Hypothalamus (tissue), 51 donors: Measurements from ENCODE around the gene UGT1A10.
"Not testable (repeated sequence)": the region's sequence is repeated elsewhere in the genome, so short reads cannot be mapped to it uniquely, and the experiment has no call there.

Experiments used
- DNase-seq, 51 donors: peaks; one replicate each; lab custom pipeline; 2025; lab: John Stamatoyannopoulos, UW

The UGT1A10 gene

DNA sequence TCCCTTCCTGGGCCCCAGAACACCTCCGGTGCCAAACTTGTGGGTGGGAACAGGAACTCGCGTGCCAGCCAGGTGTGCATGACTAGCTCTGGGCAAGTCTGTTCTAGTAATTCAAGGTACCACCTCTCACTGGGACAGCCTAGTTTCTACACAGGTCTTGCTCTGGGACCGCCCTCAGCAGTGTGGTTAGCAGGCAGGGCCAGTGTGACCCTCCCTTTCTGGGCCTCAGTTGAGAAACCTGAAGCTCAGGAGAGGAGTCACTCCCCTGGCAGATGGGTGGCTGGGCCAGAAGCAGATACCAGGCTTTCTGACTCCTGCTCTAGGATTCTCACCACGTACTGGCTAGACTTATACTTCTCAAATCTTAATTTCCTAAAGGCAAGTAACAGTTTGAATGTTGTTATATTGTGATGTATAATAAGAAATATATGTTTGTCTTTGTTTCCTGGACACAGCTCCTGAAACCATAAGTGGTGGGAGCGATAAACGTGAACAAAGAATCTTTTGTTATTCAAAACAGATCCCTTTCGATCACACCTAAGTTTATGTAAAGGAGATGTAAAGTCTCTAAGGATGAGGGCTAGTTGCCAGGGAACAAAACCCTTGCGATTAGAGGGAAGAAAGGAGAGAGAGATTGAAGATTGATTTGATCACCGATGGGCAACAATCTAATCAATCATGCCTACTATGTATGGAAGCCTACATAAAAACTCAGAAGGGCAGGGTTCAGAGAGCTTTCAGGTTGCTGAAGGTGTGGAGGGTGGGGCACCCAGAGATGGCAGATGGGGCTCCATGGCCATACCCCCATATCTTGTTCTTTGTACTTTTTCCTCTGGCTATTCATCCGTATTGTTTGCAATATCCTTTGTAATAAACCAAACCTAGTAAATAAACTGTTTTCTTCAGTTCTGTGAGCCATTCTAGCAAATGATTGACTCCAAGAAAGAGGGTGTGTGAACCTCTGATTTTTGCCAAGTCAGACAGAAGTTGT, 55.5 kb downstream of the UGT1A10 start:
- DNase-seq = no peak

DNA sequence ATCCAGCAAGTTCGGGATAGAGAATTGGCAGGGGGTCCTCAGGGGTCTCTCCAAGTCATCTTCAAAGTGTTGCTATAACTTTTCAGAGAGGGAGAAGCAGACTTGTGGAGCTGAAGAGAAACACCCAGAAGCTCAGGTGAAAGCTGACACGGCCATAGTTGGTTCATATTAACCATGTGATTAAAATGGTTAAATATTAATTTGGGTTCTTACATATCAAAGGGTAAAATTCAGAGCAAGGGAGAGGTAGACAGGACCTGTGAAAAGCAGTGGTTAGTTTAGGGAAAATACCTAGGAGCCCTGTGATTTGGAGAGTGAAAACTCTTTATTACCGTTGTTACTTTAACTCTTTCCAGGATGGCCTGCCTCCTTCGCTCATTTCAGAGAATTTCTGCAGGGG, 56.4 kb downstream of the UGT1A10 start, which contains the start of gene UGT1A6:
UGT1A6 (plus strand) TSS at position 243 of the 400 bp plus-strand sequence; CDS start at position 358, 115 bp downstream.
- DNase-seq = no peak

DNA sequence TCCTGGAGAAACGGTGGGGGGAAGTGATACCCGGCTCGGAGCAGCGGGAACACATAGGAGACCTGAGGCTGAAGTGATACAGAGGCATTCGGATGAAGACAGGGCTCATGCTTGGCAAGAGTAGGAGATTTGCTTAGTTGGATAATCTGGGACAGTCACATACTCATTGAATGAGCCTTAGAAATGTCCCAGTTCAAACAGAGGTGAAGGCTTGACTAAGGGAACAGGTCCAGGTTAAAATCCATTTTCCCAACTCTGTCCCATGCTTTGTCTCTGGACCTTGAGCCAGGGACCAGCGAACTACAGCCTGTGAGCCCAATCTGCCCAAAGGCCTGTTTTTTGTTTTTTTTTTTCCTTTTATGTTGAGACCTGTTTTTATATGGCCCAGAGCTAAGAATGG, 57.7 kb downstream of the UGT1A10 start:
- no peak for DNase-seq

DNA sequence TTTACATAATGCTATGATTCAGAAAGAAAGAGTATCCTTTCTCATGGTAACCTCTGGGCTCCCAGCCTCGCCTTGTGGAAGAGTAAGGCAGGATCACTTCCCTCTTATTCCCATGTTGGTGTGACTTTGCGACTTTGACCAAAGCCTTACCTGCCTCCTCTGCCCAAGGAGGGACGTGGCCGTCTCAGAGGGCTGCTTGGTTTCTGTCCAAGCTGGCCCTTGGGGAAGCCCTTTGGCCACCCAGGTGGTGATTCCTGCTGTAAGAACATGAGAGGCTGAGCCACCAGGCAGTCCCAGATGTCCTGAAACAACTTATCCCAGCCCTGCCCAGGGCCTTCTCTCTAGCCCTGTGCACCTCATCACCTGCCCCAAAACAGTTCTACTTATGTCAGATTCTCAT, 62.5 kb downstream of the UGT1A10 start:
- no peak for DNase-seq

DNA sequence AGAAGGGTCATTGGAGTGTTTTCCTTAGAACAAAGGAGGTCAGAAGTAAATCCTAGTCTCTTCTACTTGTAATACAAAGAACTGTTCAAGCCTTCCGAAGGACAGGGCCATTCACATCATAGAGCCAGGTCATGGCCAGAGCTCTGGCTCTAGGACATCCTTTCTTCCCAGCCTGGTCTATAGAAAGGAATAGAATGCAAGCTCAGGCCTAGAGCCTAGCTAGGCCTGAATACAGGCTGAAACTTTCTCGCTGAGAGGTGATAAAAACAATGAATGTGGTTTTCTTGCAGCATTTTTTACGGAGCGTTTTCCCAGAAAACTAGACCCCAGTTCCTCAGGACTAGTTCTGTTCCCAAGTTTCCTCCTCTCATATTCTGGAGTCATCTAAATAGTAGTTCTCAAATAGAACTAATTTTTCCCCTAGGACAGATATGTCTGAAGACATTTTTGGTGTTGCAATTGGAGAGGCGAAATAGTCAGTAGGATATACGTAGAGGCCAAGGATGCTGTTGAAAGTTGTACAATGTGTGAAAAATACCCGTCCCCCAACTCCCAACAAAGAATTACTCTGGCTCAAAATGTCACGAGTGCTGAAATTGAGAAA, 63.3 kb downstream of the UGT1A10 start:
- no peak for DNase-seq

DNA sequence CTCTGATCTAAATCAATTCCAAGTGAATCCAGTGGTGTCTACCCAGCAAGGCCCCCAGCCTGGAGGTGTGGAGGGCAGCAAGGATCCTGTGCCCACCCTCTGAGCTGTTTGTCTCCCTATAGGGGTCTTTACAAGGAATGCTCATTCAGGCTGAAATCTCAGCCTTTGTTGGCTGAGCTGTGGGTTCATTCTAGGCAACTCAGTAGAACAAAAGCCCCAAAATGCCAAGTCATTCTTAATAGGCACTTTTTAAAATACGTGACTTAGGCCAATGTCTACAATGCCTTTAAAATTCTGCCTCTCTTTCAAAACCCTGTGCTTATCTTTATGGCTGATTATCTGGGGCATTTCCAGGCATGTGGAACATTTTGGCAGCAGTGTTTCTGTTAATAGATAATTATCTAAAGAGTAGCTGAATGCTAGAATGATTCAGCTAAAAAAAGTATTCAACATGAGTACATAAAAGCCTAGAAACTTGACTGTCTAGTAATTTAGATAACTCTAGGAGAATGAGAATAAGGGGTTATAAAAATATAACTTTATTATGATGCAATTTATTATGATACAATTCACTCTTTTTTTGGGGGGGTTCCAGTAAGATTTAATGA, 63.9 kb downstream of the UGT1A10 start:
- peak in 1 of 51 donors; percentile 6 for DNase-seq

DNA sequence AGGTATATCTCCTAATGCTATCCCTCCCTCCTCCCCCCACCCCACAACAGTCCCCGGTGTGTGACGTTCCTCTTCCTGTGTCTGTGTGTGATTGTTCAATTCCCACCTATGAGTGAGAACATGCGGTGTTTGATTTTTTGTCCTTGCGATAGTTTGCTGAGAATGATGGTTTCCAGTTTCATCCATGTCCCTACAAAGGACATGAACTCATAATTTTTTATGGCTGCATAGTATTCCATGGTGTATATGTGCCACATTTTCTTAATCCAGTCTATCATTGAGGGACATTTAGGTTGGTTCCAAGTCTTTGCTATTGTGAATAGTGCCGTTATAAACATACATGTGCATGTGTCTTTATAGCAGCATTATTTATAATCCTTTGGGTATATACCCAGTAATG, 64.6 kb downstream of the UGT1A10 start:
- not testable (repeated sequence) for DNase-seq

DNA sequence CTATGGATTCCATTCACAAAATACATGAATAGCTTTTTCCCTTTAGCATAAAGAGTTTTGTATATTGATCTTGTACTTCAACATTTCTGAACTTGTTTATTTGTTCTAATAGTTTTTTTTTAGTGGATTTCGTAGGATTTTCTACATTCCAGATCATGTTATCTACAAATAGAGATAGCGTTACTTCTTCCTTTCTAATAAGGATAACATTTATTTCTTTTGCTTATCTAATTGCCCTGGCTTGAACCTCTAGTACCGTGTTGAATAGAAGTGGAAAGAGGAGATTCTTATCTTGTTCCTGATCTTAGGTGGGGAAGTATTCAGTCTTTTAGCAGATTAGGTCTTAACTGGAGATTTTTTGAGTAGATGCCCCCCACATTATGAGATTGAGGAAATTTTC, 66.0 kb downstream of the UGT1A10 start:
- no peak for DNase-seq

DNA sequence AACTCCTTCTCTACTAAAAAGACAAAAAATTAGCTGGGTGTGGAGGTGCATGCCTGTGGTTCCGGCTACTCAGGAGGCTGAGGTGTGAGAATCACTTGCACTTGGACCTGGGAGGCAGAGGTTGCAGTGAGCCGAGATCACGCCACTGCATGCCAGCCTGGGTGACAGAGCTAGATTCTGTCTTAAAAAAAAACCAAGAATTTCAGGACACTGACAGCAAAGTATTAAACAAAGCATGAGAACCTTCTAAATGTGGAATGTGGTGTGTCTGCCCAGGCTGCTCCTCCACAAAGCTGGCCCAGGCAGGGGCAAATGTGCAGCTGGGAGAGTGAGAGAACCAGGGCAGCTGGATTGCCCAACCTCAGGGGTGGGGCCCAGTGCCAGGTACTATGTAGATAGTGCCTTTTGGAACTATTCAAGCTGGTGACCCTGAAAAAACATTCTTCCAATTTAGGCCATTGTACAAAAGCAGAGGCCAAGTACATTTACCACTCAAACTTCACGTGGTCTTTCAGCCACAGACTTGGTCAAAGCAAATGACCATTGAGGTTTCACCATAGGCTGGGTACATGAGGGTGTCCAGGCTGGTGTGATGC, 69.8 kb downstream of the UGT1A10 start:
- no peak for DNase-seq

DNA sequence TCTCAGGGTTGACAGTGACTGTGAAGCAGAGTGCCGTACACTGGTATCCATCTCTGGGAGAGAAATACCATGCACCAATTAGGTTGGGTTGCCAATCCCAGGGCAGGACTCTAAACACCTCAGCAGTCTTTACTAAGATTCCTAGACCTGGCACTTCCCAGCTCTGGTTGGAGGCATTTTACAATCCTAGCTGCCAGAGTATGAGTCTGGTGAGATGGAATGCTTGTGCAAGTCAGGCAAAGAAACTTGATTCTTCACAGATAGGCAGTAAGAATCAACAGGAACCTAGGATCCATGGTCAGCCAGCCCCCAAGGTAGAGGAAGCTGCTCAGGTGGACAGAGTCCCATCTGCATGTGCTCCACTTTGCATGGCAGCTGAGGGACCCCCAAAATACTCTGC, 70.5 kb downstream of the UGT1A10 start:
- no peak for DNase-seq

DNA sequence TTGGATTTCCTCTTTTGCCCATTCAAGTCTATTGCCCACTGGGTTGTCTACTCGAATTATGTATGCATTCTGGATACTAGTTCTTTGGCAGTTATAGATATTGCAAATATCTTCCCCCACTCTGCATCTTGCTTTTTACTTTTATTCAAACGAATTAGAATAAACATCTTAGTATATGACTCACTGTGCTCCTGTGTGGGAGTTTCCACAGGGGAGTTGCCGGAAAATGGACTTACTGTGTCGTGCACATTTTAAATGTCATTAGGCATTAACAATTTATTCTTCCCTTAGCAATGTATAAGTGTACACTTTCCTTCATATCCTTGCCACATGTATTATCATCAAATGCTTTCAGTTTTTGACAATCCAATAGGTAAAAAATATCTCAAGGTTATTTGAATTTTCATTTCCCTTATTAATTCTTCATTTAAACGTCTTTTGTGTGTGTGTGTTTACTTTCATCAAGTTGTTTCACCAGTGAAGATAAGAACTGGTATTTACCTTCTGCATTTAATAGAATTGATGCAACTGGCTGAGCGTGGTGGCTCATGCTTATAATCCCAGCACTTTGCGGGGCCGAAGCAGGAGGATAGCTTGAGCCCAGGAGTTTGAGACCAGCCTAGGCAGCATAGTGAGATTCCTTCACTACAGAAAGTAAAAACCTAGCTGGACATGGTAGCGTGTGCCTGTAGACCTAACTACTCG, 71.8 kb downstream of the UGT1A10 start:
- no peak for DNase-seq

DNA sequence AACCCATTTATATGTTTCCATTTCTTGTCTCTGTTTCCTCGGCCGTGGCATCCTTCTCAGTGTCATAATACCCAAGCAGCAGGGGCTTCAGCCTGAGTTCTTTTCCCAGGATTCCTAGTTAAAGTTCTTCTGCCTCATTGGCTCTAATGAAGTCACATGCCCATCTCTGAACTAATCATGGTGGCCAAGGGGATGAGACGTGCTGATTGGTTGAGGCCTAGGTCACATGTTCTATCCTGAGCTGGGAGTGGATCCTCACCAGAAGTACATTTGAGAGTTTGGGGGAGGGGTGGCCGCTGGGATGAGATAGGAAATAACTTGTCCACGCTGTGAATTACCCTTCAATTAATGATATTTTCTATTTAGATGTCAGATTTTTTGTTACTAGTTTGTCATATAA, 72.7 kb downstream of the UGT1A10 start:
- DNase-seq = no peak

DNA sequence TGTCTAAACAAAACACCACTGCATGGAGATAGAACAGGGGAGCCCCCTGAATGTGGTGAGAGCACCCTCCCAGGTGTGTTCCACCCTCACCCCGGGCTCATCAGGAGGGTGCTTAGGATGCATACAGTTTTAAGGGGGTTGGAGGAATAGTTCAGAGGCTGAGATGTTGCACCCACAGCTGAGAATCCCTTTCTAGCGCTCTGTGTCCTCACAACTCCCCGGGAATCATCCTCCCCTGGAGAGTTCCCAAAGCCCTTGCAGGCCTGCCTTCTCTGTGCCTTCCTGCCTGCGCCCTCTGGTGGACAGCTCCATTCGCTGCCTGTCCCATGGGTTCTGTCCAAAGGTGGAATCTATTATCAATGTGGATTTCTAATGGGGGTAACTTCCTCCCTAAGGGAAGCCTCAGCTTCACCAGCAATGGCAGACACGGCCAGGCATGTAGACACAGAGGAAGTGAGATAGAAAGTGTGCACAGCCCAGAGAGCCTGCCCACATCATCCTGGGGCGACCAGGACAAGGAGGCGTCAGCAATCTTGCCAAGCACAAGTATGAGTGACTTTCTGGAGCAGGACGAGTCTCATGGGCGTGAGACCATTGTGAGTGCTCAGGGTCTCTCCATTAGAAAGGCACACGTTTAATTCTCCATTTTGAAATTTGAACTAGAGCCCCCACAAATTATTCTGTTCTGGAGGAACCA, 75.2 kb downstream of the UGT1A10 start:
- DNase-seq = peak in 41 of 51 donors; percentile 2 to 78 (median 42)

DNA sequence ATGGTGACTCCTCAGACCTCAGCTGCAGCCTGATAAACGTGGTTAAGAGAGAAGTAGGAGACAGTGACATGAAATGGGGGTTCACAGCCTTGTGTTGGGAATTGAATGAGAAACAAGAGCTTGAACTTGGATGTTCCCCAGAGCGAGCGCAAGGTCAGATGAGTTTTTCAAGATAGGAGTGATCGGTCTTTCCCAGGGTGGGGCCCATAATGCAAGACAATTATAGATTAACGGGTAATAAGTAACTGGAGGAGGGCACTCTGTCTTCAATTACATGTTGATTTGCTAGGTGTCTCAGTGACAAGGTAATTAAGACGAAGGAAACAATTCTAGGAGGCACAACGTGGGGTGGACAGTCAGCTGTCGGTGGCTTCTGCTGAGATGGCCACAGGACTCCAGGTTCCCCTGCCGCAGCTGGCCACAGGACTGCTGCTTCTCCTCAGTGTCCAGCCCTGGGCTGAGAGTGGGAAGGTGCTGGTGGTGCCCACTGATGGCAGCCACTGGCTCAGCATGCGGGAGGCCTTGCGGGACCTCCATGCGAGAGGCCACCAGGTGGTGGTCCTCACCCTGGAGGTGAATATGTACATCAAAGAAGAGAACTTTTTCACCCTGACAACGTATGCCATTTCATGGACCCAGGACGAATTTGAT, 76.5 kb downstream of the UGT1A10 start, which contains the start of gene UGT1A5:
UGT1A5 (plus strand) TSS at position 297 of the 651 bp plus-strand sequence; CDS start at position 382, 85 bp downstream.
- no peak for DNase-seq

DNA sequence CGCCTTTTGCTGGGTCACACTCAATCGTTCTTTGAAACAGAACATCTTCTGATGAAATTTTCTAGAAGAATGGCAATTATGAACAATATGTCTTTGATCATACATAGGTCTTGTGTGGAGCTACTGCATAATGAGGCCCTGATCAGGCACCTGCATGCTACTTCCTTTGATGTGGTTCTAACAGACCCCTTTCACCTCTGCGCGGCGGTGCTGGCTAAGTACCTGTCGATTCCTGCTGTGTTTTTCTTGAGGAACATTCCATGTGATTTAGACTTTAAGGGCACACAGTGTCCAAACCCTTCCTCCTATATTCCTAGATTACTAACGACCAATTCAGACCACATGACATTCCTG, 77.0 kb downstream of the UGT1A10 start:
- DNase-seq = no peak

DNA sequence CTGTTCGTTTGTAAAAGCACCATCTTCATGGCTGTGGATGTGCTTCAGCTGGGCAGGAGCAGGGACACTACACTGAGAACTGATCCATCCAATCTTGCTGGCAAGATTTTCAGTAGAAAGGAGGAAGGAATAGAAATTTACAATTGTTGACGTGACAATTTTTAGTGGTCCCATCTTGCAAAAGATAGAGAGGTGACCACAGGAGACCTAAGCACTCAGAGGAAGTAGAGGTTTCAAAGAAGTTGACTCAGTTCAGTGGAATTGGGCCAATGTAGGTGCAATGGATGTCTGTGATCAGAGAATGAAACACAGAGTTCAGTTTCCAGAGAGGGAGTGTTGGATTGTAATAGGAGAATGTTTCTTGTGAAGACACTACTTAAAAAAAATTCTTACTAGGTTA, 77.9 kb downstream of the UGT1A10 start:
- no peak for DNase-seq

DNA sequence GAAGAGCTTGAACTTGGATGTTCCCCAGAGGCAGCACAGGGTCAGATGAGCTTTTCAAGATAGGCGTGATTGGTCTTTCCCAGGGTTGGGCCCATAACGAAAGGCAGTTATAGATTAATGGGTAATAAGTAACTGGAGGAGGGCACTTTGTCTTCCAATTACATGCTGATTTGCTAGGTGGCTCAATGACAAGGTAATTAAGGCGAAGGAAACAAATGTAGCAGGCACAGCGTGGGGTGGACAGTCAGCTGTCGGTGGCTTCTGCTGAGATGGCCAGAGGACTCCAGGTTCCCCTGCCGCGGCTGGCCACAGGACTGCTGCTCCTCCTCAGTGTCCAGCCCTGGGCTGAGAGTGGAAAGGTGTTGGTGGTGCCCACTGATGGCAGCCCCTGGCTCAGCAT, 82.3 kb downstream of the UGT1A10 start, which contains the start of gene UGT1A4:
UGT1A4 (plus strand) TSS at position 185 of the 400 bp plus-strand sequence; CDS start at position 270, 85 bp downstream.
- DNase-seq = no peak

DNA sequence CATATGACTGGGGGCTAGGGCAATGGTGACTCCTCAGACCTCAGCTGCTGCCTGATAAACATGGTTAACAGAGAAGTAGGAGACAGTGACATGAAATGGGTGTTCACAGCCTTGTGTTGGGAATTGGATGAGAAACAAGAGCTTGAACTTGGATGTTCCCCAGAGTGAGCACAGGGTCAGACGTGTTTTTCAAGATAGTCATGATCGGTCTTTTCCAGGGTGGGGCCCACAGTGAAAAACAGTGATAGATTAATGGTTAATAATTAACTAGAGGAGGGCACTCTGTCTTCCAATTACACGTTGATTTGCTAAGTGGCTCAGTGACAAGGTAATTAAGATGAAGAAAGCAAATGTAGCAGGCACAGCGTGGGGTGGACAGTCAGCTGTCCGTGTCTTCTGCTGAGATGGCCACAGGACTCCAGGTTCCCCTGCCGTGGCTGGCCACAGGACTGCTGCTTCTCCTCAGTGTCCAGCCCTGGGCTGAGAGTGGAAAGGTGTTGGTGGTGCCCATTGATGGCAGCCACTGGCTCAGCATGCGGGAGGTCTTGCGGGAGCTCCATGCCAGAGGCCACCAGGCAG, 92.6 kb downstream of the UGT1A10 start, which contains the start of gene UGT1A3:
UGT1A3 (plus strand) TSS at position 320 of the 579 bp plus-strand sequence; CDS start at position 405, 85 bp downstream.
- no peak for DNase-seq
